MM.1S (cell line): ENCODE results near the gene ATAD3C.

Experiments
- EZH2 ChIP-seq: fragments of 300-600 bp; sonication (generic); optimal IDR thresholded peaks from 2 replicates; pipeline ENCODE3; 2017; ENCODE audit warnings: low read depth, mild to moderate bottlenecking, antibody characterized with exemption, low read length, mixed read lengths
- EZH2phosphoT487 ChIP-seq: fragments of 300-600 bp; sonication (generic); IDR thresholded peaks from 2 replicates; pipeline ENCODE4 v1.6.1; 2018; ENCODE audit warnings: antibody characterized with exemption, low read length
- TF ChIP-seq, protein P1 (sequence below): fragments of 300-600 bp; sonication (generic); IDR thresholded peaks from 2 replicates; pipeline ENCODE4 v1.5.1; 2016; ENCODE audit warnings: antibody characterized with exemption, low read length, mixed read lengths

DNA sequence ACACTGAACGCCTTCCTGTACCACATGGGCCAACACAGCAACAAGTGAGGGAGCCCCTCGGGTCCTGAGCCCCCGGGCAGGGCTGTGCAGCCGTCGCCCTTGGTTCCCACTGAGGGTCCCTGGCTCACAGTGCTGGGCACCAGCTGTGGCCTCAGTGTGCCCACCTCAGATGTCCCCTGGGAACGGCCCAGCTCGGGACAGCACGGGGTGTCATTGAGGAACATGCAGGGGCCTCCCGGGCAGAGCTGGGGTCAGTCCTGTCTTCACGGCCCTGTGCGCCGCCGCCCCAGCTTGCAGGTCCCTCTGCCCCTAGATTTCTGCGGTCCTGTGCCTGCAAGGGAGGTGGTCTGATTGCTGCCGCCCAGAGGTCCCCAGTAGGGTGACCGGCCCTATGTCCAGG, 39.7 kb downstream of the ATAD3C start:
- TF ChIP-seq, protein P1, sequence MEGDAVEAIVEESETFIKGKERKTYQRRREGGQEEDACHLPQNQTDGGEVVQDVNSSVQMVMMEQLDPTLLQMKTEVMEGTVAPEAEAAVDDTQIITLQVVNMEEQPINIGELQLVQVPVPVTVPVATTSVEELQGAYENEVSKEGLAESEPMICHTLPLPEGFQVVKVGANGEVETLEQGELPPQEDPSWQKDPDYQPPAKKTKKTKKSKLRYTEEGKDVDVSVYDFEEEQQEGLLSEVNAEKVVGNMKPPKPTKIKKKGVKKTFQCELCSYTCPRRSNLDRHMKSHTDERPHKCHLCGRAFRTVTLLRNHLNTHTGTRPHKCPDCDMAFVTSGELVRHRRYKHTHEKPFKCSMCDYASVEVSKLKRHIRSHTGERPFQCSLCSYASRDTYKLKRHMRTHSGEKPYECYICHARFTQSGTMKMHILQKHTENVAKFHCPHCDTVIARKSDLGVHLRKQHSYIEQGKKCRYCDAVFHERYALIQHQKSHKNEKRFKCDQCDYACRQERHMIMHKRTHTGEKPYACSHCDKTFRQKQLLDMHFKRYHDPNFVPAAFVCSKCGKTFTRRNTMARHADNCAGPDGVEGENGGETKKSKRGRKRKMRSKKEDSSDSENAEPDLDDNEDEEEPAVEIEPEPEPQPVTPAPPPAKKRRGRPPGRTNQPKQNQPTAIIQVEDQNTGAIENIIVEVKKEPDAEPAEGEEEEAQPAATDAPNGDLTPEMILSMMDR: no peak
- TF ChIP-seq EZH2 (no peak), EZH2phosphoT487 (no peak)
